GM23338 (cell line): Measurements from ENCODE around the gene CAMTA1. TPM values are rescaled to one million over a fixed set of nuclear protein-coding genes. Genes with fewer than 3 reads are reported as not detected.

Experiments
- ATAC-seq: fragments of 200-7000 bp; cut with Tn5 transposase; 3 replicates; pipeline ENCODE4 v1.9.1; 2020
- DNase-seq: peaks from one replicate; pipeline ENCODE4 v3.0.0-alpha.2; 2015; ENCODE audit warnings: low spot score
- H2AFZ ChIP-seq: fragments of 200-600 bp; sonication (generic); 2 replicates; pipeline ENCODE4 v1.8.0; 2016; ENCODE audit warnings: antibody characterized with exemption, mild to moderate bottlenecking, moderate library complexity
- H3F3A ChIP-seq: fragments of 200-600 bp; sonication (generic); replicated peaks from 2 replicates; pipeline ENCODE4 v1.8.0; 2017; ENCODE audit warnings: antibody characterized with exemption, mixed run types, low read depth
- H3K27ac ChIP-seq: fragments of 200-600 bp; sonication (generic); 2 replicates; pipeline ENCODE4 v1.6.1; 2016; ENCODE audit warnings: low read depth
- H3K27me3 ChIP-seq: fragments of 200-600 bp; sonication (generic); 2 replicates; pipeline ENCODE4 v1.8.0; 2016; ENCODE audit warnings: mild to moderate bottlenecking, mixed run types, moderate library complexity; ENCODE audit not compliant: insufficient read depth
- H3K36me3 ChIP-seq: fragments of 200-600 bp; sonication (generic); 2 replicates; pipeline ENCODE4 v1.8.0; 2016; ENCODE audit warnings: mild to moderate bottlenecking; ENCODE audit not compliant: insufficient read depth
- H3K4me1 ChIP-seq: fragments of 200-600 bp; sonication (generic); 2 replicates; pipeline ENCODE4 v1.8.0; 2016; ENCODE audit warnings: mild to moderate bottlenecking, moderate library complexity; ENCODE audit not compliant: insufficient read depth
- H3K4me2 ChIP-seq: fragments of 200-600 bp; sonication (generic); 2 replicates; pipeline ENCODE4 v1.7.1; 2017; ENCODE audit warnings: mixed run types
- H3K4me3 ChIP-seq: fragments of 200-600 bp; sonication (generic); 2 replicates; pipeline ENCODE4 v1.6.1; 2016; ENCODE audit warnings: mixed run types
- H3K79me2 ChIP-seq: fragments of 200-600 bp; sonication (generic); replicated peaks from 2 replicates; pipeline ENCODE4 v1.8.0; 2017; ENCODE audit warnings: mild to moderate bottlenecking; ENCODE audit not compliant: insufficient read depth
- H3K9me2 ChIP-seq: fragments of 200-600 bp; sonication (generic); 2 replicates; pipeline ENCODE4 v1.8.0; 2017; ENCODE audit not compliant: insufficient read depth
- H4K20me1 ChIP-seq: fragments of 200-600 bp; sonication (generic); replicated peaks from 2 replicates; pipeline ENCODE4 v1.8.0; 2017; ENCODE audit warnings: mild to moderate bottlenecking; ENCODE audit not compliant: insufficient read depth
- H3K27ac Mint-ChIP-seq: 2 replicates; pipeline ENCODE4 v1.8.0; 2020; ENCODE audit warnings: inconsistent platforms, mild to moderate bottlenecking, moderate library complexity, mixed read lengths
- H3K27me3 Mint-ChIP-seq: 3 replicates; pipeline ENCODE4 v1.8.0; 2022; ENCODE audit warnings: low read depth, mild to moderate bottlenecking, moderate library complexity, mixed read lengths, inconsistent platforms; ENCODE audit not compliant: insufficient read depth, poor library complexity
- H3K36me3 Mint-ChIP-seq: 3 replicates; pipeline ENCODE4 v1.8.0; 2021; ENCODE audit warnings: low read depth, mild to moderate bottlenecking, inconsistent platforms, moderate library complexity, mixed read lengths
- H3K4me1 Mint-ChIP-seq: 3 replicates; pipeline ENCODE4 v1.8.0; 2020; ENCODE audit warnings: mild to moderate bottlenecking, inconsistent platforms, mixed read lengths
- H3K4me3 Mint-ChIP-seq: 3 replicates; pipeline ENCODE4 v1.8.0; 2021; ENCODE audit warnings: moderate library complexity, mild to moderate bottlenecking, inconsistent platforms, mixed read lengths
- H3K9me3 Mint-ChIP-seq: 3 replicates; pipeline ENCODE4 v1.8.0; 2020; ENCODE audit warnings: moderate library complexity, mild to moderate bottlenecking, inconsistent platforms, mixed read lengths
- CREB1 ChIP-seq: fragments of 250-450 bp; sonication (Bioruptor Pico); IDR thresholded peaks from 2 replicates; pipeline ENCODE4 v1.5.0; 2020; ENCODE audit warnings: low read depth, mild to moderate bottlenecking, moderate library complexity
- EZH2phosphoT487 ChIP-seq: fragments of 200-600 bp; sonication (generic); IDR thresholded peaks from one replicate; pipeline ENCODE4 v1.8.1; 2018; ENCODE audit warnings: antibody characterized with exemption; ENCODE audit not compliant: unreplicated experiment
- JUNB ChIP-seq: IDR thresholded peaks from one replicate; pipeline ENCODE4 v1.6.1; 2016; ENCODE audit warnings: antibody characterized with exemption; ENCODE audit not compliant: unreplicated experiment
- NANOG ChIP-seq: IDR thresholded peaks from 2 replicates; pipeline ENCODE4 v1.6.1; 2016; ENCODE audit warnings: antibody characterized with exemption, borderline replicate concordance
- POLR2AphosphoS5 ChIP-seq: IDR thresholded peaks from 2 replicates; pipeline ENCODE4 v1.6.1; 2016; ENCODE audit warnings: antibody characterized with exemption, low read depth
- STAT1 ChIP-seq: IDR thresholded peaks from one replicate; pipeline ENCODE4 v1.6.1; 2016; ENCODE audit warnings: antibody characterized with exemption; ENCODE audit not compliant: unreplicated experiment
- ZNF114 ChIP-seq: fragments of 250-450 bp; sonication (Bioruptor Pico); IDR thresholded peaks from 2 replicates; pipeline ENCODE4 v1.5.0; 2020; ENCODE audit warnings: mild to moderate bottlenecking, moderate library complexity
- ZNF331 ChIP-seq: fragments of 250-450 bp; sonication (Bioruptor Pico); IDR thresholded peaks from 2 replicates; pipeline ENCODE4 v1.5.0; 2020; ENCODE audit warnings: low read depth, mild to moderate bottlenecking, moderate library complexity
- polyA plus RNA-seq: library from polyadenylated mRNA; unstranded; fragments of >200 nt; fragmentation: Nextera tagmentation; extraction: Ambion mirVana; gene quantifications from 2 replicates; pipeline ENCODE4 v1.2.1, GENCODE V29; 2016
- total RNA-seq: library from RNA; depleted of rRNA; stranded (reverse); fragments of >200 nt; shearing (Covaris generic); gene quantifications from 2 replicates; pipeline ENCODE4 v1.2.3, GENCODE V29; 2014
- TF ChIP-seq, protein P1 (sequence below), 2 experiments: fragments of 200-600 bp in 1 of 2; sonication (generic) in 1 of 2; conservative IDR thresholded peaks; 2 replicates each; pipeline versions ENCODE4 v1.5.1 to v1.6.1; 2016 to 2017; ENCODE audit warnings: antibody characterized with exemption in 2 of 2, low read depth in 2 of 2, mild to moderate bottlenecking in 2 of 2, moderate library complexity in 1 of 2
- TF ChIP-seq, protein P2 (sequence below): IDR thresholded peaks from one replicate; pipeline ENCODE4 v1.6.1; 2018; ENCODE audit warnings: antibody characterized with exemption; ENCODE audit not compliant: unreplicated experiment

CAMTA1 gene
- total and polyA plus RNA-seq, 2 experiments from 2014 or later = 115 to 519 TPM

DNA sequence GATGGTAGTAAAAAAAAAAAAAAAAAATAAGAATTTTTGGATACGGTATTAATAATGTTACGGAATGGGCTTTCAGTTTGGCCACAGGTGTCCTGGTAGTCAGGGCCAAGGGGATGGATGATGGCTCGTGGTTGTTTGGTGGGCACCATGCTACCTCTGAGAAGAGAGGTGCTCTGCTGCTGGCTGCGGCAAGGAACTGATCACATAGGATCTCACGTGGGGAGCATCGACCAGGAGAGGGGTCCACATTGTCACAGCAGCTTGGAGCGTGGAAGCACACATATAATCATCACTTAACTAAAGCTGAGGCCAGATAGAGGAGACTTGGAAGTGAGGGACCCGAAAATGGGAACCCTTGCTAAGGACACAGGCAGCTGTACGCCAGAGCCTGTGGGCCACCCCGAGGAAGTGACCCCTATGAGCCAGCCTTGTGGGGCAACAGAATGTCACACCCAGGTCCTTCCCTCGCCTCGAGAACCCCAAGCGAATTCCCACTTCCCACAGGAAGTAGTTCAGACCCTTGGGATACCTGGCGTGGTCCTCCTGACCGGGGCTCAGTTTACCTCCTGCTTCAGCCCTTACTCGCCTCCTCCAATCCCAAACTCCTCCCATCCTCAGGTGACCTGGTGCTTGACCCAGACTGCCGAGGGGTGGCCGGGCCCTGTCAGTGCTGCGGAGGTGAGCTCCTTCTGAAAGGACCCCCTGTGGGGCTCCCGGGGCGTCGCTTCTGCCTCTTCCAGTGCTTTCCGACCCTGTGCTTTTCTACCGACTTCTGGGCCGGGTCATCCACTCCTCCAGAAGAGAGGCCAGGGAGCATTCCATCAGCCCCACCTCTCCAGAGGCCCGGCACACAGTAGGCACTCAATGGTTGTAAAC is 222.0 kb downstream of the CAMTA1 start:
- H3K27ac Mint-ChIP-seq = no peak overlapping the region
- H3K4me3 Mint-ChIP-seq = no peak overlapping the region
- no peak for DNase-seq

DNA sequence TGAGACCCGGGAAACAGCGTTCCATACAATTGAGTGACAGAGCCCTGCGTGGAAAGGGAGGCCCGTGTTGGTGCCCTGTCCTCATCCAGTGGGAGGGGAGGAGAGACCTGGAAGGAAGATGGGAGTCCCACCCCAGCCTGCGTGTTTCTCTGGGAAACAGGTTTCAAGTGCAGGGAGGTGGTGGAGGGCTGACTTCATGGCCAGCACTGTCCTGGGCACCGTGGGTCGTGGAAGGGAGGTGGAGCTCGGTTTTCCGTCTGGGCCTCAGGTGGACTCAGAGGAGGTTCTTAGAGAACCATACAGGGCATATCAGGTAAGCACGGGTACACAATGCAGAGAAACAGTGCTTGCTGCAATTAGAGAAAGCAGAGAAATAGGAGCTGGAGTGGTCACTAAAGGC is 222.6 kb downstream of the CAMTA1 start:
- Histone ChIP-seq H2AFZ (no peak overlapping the region), H3F3A (no peaks in the 10 kb centered on the region), H3K9me2 (no peaks in the 10 kb centered on the region), H3K27me3 (no peaks in the 10 kb centered on the region), H3K4me1 (no peaks in the 10 kb centered on the region), H3K79me2 (no peaks in the 10 kb centered on the region), H3K36me3 (no peaks in the 10 kb centered on the region), H3K4me2 (no peak overlapping the region), H3K4me3 (no peak overlapping the region), H4K20me1 (no peaks in the 10 kb centered on the region), H3K27ac (no peak overlapping the region)
- TF ChIP-seq ZNF114 (CRISPR knock-in tag) (no peak), POLR2AphosphoS5 (no peak), STAT1 (no peak)
- TF ChIP-seq, protein P1, sequence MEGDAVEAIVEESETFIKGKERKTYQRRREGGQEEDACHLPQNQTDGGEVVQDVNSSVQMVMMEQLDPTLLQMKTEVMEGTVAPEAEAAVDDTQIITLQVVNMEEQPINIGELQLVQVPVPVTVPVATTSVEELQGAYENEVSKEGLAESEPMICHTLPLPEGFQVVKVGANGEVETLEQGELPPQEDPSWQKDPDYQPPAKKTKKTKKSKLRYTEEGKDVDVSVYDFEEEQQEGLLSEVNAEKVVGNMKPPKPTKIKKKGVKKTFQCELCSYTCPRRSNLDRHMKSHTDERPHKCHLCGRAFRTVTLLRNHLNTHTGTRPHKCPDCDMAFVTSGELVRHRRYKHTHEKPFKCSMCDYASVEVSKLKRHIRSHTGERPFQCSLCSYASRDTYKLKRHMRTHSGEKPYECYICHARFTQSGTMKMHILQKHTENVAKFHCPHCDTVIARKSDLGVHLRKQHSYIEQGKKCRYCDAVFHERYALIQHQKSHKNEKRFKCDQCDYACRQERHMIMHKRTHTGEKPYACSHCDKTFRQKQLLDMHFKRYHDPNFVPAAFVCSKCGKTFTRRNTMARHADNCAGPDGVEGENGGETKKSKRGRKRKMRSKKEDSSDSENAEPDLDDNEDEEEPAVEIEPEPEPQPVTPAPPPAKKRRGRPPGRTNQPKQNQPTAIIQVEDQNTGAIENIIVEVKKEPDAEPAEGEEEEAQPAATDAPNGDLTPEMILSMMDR (conservative IDR thresholded peaks at IDR 0.05; ENCODE audit: low read depth in 2 of 2) = no peak
- TF ChIP-seq, protein P2, sequence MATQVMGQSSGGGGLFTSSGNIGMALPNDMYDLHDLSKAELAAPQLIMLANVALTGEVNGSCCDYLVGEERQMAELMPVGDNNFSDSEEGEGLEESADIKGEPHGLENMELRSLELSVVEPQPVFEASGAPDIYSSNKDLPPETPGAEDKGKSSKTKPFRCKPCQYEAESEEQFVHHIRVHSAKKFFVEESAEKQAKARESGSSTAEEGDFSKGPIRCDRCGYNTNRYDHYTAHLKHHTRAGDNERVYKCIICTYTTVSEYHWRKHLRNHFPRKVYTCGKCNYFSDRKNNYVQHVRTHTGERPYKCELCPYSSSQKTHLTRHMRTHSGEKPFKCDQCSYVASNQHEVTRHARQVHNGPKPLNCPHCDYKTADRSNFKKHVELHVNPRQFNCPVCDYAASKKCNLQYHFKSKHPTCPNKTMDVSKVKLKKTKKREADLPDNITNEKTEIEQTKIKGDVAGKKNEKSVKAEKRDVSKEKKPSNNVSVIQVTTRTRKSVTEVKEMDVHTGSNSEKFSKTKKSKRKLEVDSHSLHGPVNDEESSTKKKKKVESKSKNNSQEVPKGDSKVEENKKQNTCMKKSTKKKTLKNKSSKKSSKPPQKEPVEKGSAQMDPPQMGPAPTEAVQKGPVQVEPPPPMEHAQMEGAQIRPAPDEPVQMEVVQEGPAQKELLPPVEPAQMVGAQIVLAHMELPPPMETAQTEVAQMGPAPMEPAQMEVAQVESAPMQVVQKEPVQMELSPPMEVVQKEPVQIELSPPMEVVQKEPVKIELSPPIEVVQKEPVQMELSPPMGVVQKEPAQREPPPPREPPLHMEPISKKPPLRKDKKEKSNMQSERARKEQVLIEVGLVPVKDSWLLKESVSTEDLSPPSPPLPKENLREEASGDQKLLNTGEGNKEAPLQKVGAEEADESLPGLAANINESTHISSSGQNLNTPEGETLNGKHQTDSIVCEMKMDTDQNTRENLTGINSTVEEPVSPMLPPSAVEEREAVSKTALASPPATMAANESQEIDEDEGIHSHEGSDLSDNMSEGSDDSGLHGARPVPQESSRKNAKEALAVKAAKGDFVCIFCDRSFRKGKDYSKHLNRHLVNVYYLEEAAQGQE = no peak
- Mint-ChIP-seq H3K36me3 (no peaks in the 10 kb centered on the region; the same call in 2 of the 3 replicates), H3K9me3 (no peaks in the 10 kb centered on the region), H3K27ac (no peak overlapping the region), H3K27me3 (peaks cover 4% of the 10 kb centered on the region), H3K4me3 (no peak overlapping the region), H3K4me1 (no peaks in the 10 kb centered on the region)
- DNase-seq = no peak
- ATAC-seq = no peak

More for the DNA sequence above, 222.0 kb downstream of the CAMTA1 start:
- no peak for TF ChIP-seq CREB1 (CRISPR knock-in tag)
- TF ChIP-seq ZNF331 (CRISPR knock-in tag) = no peak
- TF ChIP-seq, protein P2 = no peak
- no peak for TF ChIP-seq NANOG
- no peak for TF ChIP-seq JUNB
- no peak for TF ChIP-seq EZH2phosphoT487
- Histone ChIP-seq H3K4me2 (no peak overlapping the region), H3K27ac (no peak overlapping the region), H3K27me3 (no peaks in the 10 kb centered on the region), H3F3A (no peaks in the 10 kb centered on the region), H3K36me3 (no peaks in the 10 kb centered on the region), H3K4me1 (no peaks in the 10 kb centered on the region), H3K9me2 (no peaks in the 10 kb centered on the region), H2AFZ (no peak overlapping the region), H3K79me2 (no peaks in the 10 kb centered on the region), H4K20me1 (no peaks in the 10 kb centered on the region), H3K4me3 (no peak overlapping the region)
- Mint-ChIP-seq H3K27me3 (peaks cover 4% of the 10 kb centered on the region), H3K4me1 (no peaks in the 10 kb centered on the region), H3K36me3 (no peaks in the 10 kb centered on the region; the same call in 2 of the 3 replicates), H3K9me3 (no peaks in the 10 kb centered on the region)
- ATAC-seq = no peak
